T-helper 1 cell treated with Interleukin-12 subunit alpha and Interleukin-12 subunit beta and Interleukin-4 antibody, amounts not matched to agents 30 ng/mL and 1 ng/mL, for 36 hours (primary cell): ENCODE measurements around the gene CRLF2. TPM values are rescaled to one million over a fixed set of nuclear protein-coding genes. Genes with fewer than 3 reads are reported as not detected.
"Not testable (repeated sequence)": the region's sequence is repeated elsewhere in the genome, so short reads cannot be mapped to it uniquely, and the experiment has no call there.

ENCODE experiments used
- intact Hi-C: fragments of 100-400 bp; cut with micrococcal nuclease; formaldehyde crosslinking; loops from one replicate; pipeline ENCODE4 v1.15.1; 2024
- total RNA-seq: library from RNA; stranded (reverse); gene quantifications from 2 replicates; pipeline ENCODE4 v1.2.3, GENCODE V29; 2022

The CRLF2 gene
- total RNA-seq, 1 donor from 2014 or later, result 9.8 TPM

DNA sequence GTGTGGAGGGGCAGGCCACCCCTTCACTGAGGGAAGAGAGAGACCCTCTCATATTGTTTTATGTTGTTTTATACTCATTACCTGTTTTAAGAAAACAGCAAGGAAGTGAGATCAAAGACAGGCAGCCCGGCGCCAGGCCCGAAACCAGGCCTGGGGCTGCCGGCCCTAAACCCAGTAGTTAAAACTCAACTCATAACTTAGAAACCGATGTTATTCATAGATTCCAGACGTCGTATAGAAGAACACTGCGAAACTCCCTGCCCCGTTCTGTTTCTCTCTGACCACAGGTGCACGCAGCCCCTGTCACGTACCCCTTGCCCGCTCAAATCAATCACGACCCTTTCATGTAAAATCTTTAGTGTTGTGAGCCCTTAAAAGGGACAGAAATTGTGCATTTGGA is 40.5 kb downstream of the CRLF2 start:
- intact Hi-C loops, result not testable (repeated sequence)

DNA sequence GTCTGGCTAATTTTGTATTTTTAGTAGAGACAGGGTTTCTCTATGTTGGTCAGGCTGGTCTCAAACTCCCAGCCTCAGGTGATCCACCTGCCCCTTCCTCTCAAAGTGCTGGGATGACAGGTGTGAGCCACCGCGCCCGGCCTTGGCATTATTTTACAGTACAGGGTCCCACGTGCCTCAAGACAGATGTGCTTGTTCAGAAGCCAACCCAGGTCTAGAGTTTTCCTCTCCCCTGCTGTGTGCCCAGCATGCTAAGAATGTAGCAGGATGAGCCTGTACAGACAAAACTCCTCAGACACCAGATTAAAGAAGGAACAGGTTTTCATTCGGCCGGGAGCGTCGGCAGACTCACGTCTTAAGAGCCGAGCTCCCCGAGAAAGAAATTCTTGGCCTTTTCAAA is 42.2 kb downstream of the CRLF2 start:
- intact Hi-C loops, result no loop called here

DNA sequence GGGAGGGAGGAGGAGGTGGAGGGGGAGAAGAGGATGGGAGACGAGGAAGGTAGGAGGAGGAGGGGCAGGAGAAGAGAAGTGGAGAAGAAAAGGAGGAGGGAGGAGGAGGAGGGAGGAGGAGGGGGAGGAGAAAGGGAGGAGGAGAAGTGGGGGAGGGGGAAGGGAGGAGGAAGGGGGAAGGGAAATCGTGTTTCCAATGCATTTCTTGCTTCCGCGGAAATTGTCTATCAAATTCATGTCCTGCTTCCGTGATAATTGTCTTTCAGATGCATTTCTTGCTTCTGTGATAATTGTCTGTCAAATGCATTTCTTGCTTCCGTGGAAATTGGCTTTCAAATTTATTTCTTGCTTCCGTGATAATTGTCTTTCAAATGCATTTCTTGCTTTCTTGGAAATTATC is 43.3 kb downstream of the CRLF2 start:
- intact Hi-C loops, result loop anchor here (5.0 kb wide), 2 partner anchors 78 to 157 kb away; no protein-coding TSS in a partner anchor

DNA sequence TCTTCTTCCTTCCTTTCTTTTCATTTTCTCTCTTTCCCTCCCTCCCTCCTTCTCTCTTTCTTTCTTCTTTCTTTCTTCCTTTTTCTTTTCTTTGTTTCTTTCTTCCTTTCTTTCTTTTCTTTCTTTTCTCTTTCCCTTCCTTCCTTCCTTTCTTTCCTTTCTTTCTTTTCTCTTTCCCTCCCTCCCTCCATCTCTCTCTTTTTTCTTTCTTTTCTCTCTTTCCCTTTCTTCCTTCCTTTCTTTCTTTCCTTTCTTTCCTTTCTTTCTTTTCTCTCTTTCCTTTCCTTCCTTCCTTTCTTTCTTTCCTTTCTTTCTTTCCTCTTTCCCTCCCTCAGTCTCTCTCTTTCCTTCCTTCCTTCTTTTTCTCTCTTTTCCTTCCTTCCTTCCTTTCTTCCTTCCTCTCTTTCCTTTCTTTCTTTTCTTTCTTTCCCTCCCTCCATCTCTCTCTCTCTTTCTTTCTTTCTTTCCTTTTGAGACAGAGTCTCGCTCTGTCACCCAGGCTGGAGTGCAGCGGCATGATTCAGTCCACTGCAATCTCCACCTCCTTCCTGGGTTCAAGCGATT is 44.4 kb downstream of the CRLF2 start:
- intact Hi-C loops, result loop anchor here (1.0 to 5.0 kb wide), 4 partner anchors 7 to 156 kb away; no protein-coding TSS in a partner anchor

DNA sequence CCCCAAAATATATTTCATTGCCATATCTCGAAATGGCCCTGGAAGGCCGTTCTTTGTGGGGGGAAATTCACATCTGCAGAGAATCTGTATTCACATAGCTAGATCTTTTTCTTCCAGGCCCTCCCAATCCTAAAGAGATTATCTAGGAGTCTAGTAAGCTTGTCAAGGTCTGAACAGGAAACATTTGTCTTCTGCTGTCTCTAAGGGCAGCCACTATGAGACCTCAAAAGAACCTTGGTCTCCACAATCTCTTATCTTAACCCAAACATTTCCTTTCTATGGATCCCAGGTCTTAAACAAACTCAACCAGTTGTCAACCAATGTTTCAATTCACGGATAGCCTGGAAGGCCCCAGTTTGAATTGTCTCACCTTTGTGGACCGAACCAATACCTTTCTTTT is 45.0 kb downstream of the CRLF2 start:
- intact Hi-C loops, result loop anchor here (1.0 to 5.0 kb wide), 4 partner anchors 8 to 155 kb away; no protein-coding TSS in a partner anchor

DNA sequence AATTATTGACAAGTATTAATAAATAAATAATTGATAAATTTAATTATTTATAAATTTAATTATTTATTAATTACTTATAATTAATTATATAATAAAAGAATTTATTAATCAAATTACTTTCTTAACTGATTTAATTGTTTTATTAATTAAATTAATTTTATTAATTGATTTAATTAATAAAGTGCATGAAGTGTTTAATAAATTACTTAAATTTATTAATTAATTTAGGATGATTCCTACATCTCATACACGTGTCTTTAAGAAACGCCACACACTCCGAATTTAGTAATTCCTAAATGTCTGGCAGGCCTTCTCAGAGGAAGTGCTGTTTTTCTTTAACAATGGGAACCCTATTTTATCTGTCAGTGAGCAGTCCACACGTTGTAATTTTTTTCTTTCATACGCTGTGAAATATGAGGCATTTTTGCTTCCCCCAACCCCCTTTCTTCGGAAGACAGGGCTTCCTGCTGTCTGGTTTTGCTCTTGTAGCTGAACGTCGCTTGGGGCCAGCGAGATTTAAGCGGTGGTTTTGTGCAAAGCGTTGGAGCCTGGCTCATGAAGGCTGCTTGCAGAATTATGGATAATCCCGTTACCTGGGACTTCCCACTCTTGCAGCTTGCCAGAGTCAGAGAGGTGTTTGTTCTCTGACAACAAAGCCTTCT is 46.8 kb downstream of the CRLF2 start:
- intact Hi-C loops, result loop anchor here (2.0 to 5.0 kb wide), 4 partner anchors 41 to 591 kb away; no protein-coding TSS in a partner anchor

DNA sequence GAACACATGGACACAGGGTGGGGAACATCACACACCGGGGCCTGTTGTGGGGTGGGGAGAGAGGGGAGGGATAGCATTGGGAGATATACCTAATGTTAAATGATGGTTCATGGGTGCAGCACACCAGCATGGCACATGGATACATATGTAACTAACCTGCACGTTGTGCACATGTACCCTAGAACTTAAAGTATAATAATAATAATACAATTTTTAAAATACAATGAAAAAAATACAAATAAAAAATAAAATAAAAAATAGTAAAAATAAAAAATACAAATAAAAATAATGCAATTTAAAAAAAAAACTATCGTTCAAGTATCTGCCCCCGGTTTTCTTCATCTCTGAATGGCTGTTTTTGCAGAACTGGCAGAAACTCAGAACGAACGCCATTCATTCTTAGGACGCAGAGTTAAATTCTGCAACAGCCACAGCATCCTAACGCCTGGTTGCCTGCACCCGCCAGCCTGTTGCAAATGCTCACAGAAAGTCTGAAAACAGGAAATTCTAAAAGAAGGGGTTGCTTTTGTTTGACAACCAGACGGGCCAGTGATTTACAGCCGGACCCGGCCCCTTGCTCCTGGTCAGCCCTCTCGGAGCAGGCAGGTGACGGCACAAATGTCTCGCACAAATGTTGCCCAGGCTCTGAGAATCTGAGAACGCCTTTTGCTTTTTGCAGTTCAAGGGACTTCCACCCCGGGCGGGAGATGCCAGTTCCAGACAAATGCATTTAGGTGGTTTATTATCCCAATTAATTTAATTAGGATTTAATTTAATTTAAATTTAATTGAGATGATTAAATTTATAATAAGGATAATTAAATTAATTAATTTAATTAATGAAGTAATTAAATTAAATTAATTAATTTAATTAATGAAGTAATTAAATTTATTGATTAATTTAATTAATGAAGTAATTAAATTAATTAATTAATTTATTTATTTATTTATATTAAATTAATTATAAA is 47.8 kb downstream of the CRLF2 start:
- intact Hi-C loops, result loop anchor here (2.0 to 5.0 kb wide), 3 partner anchors 83 to 590 kb away; no protein-coding TSS in a partner anchor

DNA sequence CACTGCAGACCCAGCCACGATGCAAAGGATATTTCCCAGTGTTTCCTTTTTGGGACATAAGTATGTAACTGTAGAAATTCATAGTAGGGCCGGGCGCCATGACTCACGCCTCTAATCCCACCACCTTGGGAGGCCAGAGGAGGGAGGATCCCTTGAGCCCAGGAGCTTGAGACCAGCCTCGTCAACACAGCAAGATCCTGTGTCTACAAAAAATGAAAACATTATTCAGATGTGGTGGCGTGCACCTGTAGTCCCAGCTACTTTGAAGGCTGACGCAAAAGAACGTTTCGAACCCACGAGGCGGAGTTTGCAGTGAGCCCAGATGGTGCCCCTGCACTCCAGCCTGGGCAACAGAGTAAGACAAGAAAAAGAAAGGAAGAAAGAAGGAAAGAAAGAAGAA is 49.2 kb downstream of the CRLF2 start:
- intact Hi-C loops, result no loop called here

DNA sequence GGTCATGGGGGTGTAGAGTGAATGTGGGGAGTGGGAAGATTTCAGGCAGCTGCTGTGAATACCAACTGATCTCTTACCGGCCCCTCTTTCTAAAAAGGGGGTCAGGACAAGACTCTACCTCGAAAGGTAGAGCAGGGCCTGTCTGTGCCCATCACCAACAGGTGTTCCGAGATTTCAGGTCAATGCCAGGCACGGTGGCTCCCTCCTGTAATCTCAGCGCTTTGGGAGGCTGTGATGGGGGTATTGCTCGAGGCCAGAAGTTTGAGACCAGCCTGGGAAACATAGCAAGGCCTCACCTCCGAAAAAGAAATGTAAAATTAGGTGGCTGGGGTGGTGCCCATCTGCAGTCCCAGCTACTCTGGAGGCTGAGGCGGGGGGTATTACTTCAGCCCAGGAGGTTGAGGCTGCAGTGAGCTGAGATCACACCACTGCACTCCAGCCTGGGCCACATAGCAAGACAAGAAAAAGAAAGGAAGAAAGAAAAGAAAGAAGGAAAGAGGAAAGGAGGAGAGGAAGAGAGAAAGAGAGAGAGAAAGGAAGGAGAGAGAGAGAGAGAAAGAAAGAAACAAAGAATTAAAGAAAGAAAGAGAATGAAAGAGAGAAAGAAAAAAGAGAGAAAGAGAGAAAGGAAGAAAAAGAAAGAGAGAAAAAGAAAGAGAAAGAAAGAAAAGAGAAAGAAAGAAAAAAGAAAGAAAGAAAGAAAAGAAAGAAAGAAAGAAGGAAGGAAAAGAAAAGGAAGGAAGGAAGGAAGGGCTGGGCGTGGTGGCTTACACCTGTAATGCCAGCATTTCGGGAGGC is 50.1 kb downstream of the CRLF2 start:
- intact Hi-C loops, result no loop called here

DNA sequence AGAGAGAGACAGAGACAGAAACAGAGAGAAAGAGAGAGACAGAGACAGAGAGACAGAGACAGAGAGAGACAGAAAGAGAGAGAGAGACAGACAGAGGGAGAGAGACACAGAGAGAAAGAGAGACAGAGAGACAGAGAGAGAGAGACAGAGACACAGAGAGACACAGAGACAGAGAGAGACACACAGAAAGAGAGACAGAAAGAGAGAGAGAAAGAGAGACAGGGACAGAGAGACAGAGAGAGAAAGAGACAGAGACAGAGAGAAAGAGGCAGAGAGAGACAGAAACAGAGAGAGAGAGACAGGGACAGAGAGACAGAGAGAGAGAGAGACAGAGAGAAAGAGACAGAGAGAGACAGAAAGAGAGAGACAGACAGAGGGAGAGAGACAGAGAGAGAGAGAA is 52.9 kb downstream of the CRLF2 start:
- intact Hi-C loops, result loop anchor here (5.0 kb wide), 3 partner anchors 87 to 837 kb away; no protein-coding TSS in a partner anchor

DNA sequence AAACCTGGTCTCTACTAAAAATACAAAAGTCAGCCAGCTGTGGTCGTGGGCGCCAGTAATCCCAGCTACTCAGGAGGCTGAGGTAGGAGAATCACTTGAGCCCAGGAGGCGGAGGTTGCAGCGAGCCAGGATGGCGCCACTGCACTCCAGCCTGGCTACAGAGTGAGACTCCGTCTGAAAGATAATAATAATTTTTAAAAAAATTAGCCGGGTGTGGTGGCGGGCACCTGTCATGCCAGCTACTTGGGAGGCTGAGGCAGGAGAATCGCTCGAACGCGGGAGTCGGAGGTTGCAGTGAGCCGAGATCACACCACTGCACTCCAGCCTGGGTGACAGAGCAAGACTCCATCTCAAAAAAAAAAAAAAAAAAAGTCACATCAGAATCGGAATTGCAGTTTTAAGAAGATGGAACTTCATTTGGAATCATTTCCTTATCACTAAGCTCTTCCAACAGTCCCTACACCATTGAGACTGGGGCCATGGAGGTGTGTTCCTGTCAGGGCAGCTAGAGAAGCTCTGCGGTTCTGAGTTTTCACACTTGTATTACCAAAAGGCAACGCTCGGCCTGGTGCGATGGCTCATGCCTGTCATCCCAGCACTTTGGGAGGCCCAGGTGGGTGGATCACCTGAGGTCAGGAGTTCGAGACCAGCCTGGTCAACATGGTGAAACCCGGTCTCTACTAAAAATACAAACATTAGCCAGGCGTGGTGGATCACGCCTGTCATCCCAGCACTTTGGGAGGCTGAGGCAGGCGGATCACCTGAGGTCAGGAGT is 55.6 kb downstream of the CRLF2 start:
- intact Hi-C loops, result loop anchor here (1.0 to 5.0 kb wide), 5 partner anchors 37 to 835 kb away; partner anchors contain the start of gene PPP2R3B

DNA sequence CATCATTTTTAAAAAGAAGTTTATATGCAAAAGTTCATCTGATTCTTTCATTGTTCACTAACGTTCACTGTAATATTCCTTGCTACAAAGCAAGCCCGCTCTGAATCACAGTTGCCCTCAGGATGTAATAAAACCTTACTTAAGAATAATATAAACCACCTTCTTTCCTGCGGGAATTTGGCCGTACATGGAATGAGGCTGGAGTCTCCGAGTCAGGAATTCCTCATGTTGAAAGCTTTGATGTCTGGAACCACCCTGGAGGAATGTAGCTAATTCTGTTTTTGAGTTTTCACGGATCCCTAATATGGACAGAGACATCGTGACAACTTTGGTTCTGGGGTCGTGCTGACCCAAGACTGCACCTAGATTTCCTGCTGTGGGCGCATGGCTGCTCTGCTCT is 58.5 kb downstream of the CRLF2 start:
- intact Hi-C loops, result no loop called here

DNA sequence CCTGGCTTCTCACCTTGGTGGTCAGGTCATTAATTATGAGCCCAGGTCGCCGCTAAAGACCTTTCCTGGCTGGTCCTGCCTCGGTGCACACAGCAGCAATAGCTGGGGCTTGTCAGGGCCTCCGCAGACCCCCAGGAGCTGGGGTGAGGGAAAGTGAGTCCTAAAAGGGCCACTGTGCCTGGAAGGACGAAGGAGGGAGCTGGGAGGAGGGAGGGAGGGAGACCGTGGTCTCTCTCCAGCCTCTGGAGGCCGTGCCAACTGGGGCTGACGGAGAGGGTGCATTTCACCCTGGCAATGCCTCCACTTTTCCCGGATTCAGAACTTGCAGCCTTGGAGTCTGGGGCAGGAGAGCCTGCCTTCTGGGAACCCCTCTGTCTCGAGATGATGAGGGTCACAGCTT is 60.4 kb downstream of the CRLF2 start:
- intact Hi-C loops, result no loop called here

DNA sequence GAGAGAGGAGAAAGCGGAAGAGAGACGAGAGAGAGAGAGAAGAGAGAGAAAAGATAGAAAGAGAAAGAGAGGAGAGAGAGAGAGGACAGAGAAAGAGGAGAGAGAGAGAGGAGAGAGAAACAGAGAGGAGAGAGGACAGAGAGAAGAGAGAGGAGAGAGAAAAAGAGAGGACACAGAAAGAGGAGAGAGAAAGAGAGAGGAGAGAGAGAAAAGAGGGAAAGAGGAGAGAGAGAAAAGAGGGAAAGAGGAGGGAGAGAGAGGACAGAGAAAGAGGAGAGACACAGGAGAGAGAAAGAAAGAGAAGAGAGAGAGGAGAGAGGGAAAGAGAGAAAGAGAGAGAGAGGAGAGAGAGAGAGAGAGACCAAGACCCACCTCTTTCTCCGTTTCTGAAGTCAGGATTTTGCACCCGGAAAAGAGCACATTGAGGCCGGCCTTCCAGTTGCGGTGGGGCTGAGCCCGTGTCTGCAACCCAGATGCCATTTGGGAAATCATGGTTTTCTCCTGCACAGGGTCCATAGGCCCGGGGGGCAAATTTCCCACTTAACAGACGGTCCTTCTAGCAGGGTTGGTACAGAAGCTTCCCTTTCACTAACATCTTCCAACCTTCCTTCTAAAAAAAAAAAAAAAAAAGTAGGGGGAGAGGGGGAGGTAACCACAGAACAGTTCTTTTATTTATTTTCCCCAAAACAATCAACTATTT is 60.9 kb downstream of the CRLF2 start:
- intact Hi-C loops, result no loop called here

DNA sequence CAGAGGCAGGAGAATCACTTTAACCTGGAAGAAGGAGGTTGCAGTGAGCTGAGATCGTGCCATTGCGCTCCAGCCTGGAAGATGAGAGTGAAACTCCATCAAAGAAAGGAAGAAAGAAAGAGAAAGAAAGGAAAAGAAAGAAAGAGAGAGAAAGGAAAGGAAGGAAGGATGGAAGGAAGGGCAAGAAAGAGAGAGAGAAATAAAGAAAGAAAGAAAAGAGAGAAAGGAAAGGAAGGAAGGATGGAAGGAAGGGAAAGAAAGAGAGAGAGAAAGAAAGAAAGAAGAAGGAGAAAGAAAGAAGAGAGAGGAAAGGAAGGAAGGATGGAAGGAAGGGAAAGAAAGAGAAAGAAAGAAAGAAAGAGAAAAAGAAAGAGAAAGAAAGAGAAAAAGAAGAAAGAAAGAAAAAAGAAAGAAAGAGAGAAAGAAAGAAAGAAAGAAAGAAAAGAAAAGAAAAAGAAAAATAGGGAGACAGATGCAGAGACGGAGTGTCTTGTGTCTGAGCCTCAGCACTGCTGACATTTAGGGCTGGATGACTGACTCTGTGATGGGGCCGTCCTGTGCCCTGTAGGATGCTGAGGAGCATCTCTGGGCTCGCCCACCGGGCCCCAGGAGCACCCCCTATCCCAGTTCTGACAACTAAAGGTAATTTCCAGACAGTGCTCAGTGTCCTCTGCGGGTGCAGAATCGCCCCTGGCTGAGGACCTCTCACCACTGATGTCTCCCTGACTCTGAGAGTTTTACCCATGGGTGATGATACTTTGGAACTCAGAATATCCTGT is 61.7 kb downstream of the CRLF2 start:
- intact Hi-C loops, result no loop called here

DNA sequence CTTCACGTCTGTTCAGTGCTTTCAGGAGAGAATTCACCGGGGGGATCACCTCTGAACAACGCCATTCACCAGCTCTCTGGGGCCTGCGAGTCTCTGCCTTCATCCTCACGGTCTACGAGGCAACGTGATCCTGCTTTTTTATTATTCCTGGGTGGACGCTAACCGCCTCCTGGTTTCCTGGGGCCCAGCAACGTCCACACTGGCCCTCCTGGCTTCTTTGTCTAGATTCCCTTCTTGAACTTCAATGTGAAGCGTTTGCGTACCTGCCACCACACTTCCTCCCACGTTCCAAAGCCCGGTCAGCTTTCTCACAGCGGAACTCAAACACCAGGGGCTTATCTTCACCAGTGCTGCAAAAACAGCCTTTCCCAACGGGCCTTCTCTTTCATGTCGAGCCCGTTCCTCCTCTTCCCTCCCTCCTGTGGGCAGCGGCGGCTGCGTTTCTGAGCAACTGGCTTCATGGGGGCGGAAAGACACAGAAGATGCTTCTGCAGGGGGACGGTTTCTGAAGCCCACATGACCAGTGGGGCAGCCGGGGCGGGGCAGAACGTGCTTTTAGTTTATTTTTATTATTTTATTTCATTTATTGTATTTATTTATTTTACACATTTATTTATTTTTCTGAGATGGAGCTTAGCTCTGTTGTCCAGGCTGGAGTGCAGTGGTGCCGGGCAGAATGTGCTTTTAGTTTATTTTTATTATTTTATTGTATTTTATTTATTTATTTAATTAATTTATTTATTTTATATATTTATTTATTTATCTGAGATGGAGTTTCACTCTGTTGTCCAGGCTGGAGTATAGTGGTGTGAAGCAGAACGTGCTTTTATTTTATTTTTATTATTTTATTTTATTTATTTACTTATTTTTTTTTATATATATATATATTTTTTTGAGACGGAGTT is 64.6 kb downstream of the CRLF2 start:
- intact Hi-C loops, result no loop called here

DNA sequence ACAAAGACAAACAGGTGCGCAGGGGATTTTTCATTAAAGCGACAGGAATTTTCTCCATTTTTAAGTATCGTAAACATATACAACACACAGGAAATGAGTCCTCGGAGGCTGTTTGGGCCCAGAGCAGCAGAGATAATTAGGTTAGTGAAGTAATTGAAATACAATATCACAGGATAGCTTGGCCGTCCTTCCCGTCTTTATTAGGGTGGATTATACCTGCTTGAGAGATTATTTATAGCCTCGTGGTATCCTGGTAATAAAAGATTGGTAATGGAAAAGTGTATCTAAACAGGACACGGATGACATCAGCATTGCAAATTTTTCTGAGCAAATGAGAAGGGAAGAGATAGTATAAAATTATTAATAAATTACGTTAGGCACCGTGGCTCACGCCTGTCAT is 68.2 kb downstream of the CRLF2 start:
- intact Hi-C loops, result no loop called here
